Fibroblast of villous mesenchyme (primary cell): ENCODE data around the gene NTPCR. TPM values are rescaled to one million over a fixed set of nuclear protein-coding genes. Genes with fewer than 3 reads are reported as not detected.
"Not testable (repeated sequence)": the region's sequence is repeated elsewhere in the genome, so short reads cannot be mapped to it uniquely, and the experiment has no call there.

Source experiments
- DNase-seq: peaks from one replicate; pipeline ENCODE4 v3.0.0-alpha.2; 2010; ENCODE audit warnings: low read depth
- H3K4me3 ChIP-seq: 2 replicates; pipeline ENCODE4 v1.5.1; 2011; ENCODE audit warnings: low read depth, mild to moderate bottlenecking, low read length
- CTCF ChIP-seq: IDR thresholded peaks from 2 replicates; pipeline ENCODE4 v1.5.1; 2012; ENCODE audit warnings: low read depth, mild to moderate bottlenecking, low read length; ENCODE audit not compliant: insufficient read depth
- total RNA-seq: library from RNA; depleted of rRNA; stranded (reverse); fragments of >200 nt; gene quantifications from 2 replicates; pipeline ENCODE4 v1.2.3, GENCODE V29; 2012

NTPCR gene
- total RNA-seq, 1 donor: 20.7 TPM

GRCh38 chr1:232905331-232906034, 44.9 kb upstream of the NTPCR start:
- H3K4me3 ChIP-seq: no peak overlapping the region
- DNase-seq: peak; percentile 7
- no peak for TF ChIP-seq CTCF

GRCh38 chr1:232906441-232906840, 44.0 kb upstream of the NTPCR start:
- no peak for TF ChIP-seq CTCF
- DNase-seq: no peak
- no peak overlapping the region for H3K4me3 ChIP-seq

DNA sequence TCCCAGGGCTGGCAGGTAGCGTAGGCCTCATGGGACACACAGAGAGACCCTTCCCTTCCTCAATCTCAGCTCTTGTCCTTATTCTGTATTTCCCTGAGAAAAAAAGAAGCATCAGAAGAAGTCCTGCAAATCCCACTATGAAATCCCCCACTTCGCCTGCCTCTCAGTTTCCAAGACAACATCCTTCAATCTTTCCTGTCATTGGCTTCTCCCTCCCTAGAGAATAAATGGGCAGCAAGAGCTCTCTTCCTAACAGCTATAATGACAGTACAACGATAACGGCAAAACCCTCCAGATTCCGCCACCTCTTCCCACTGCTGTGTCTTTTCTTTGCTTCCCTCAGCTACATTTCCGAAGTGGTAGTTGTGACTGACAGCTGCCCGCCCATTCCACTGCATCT, 41.6 kb upstream of the NTPCR start:
- no peak for TF ChIP-seq CTCF
- DNase-seq: no peak

DNA sequence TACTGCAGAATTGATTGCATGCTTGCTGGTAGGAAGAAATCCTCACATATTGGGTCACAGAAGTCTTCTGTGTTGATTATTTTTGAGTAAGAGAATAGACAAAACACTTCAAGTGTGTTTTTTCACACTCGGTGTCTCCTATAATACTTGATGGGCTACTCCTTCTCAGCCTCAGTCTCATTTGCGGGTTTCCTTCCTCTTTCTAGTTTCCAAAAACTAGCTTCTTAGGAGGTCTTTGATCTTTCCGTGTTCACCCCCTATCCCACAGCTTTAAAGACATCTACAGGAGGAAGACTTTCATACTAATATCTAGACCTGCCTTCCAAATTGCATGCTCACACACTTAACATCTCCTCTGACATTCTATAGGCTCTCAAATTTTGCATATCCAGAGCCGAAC, 40.7 kb upstream of the NTPCR start:
- TF ChIP-seq CTCF: no peak
- no peak for DNase-seq
- no peak overlapping the region for H3K4me3 ChIP-seq

More for the DNA sequence above, 41.6 kb upstream of the NTPCR start:
- no peak overlapping the region for H3K4me3 ChIP-seq

DNA sequence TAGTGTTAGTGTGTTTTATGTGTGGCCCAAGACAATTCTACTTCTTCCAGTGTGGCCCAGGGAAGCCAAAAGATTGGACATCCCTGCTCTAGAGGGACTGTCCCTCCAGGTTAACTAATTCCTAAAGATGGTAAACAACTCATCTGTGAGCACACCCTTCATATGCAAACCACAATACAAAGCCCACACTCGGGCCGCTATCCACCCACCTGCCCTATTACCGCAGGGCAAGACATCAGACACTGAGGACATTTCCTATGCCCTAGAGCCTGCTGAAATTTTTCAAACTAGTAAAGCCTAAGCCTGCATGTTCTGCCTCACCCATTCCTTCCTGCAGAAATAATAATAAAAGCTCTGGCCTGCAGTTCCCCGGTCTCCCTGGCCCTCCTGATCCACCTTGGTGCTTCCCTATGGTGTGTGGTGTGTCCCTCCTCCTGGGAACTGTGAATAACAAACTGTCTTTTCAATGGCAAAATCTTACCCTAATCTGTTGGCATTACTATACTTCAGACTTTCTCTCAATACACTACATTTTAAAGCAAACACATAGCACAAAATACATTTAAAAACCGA, 39.3 kb upstream of the NTPCR start:
- H3K4me3 ChIP-seq: no peak overlapping the region
- no peak for DNase-seq
- no peak for TF ChIP-seq CTCF

- DNase-seq: no peak
- TF ChIP-seq CTCF: no peak
- H3K4me3 ChIP-seq: no peak overlapping the region
Observed at GRCh38 chr1:232912845-232913580, 37.4 kb upstream of the NTPCR start.

DNA sequence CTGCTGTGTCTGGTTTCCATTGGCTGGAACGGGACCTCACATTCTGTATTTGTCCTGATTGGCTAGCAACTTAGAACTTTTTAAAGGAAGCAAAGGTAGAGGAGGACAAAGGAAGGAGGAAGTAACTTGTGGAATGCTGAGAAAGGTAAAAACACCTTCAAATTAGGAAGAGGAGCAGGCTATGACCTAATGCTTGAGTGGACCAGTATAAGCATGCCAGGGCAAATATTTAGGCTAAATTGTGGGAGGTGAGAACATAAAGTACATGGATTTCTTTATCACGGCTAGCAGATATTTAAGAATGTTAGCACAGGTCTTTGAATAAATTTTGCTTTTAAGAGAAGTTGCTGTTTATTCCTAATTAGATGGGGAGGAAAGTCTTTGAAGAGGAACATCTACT, 36.1 kb upstream of the NTPCR start:
- not testable (repeated sequence) for DNase-seq, H3K4me3 ChIP-seq
